HG03442 (cell line): Measurements from ENCODE around the gene TBXAS1.
A peak's percentile ranks its signal among the peaks of the same experiment; 100 is the strongest.
"Not testable (repeated sequence)": the region's sequence is repeated elsewhere in the genome, so short reads cannot be mapped to it uniquely, and the experiment has no call there.

Experiments
- ATAC-seq: cut with Tn5 transposase; IDR thresholded peaks from one replicate; pipeline ENCODE4 v1.9.1; 2021; ENCODE audit warnings: mild to moderate bottlenecking, moderate library complexity; ENCODE audit not compliant: unreplicated experiment

Gene TBXAS1

GRCh38 chr7:139886206-139886605, 57.1 kb downstream of the TBXAS1 start:
- ATAC-seq, result no peak

DNA sequence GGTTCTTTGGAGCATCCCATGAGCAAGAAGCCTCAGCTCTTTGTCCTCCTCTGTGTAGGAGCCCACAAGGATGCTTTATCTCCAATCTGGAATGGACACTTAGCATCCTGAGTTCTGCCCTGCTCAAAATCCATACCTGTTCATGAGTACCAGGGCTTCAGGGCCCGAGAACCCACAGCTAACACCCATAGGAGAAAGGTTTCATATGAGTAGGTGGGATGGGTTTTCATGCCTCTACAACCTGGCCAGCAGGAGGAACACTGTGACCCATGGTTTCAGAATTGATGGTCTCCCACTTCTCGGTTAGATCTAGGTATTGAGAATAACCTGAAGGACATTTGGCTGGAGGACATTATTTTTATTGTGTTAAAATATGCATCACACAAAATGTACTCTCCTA, 57.8 kb downstream of the TBXAS1 start:
- ATAC-seq, result peak; percentile 54

DNA sequence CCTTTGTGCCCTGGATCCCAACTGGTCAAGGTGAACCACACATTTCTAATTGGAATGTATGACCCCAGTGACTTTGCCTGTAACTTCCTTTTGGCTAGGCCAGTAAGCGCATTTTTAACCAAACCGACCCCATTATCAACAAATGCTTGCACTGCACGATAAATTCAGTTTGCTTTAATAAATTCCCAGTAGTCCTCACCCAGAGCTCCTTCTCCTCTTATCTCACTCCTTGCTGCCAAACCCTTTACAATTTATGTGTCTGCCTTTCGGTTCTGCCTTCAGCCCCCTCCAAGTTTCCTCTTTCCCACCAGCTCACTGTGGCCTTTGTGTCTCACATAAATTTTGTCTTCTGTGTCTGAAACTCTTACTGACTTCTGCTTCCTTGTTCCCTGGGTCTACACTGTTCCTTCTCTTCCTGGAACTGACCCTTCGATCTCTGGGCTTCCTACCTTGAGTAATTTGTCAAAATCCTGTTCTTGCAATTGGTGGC, 59.0 kb downstream of the TBXAS1 start:
- no peak for ATAC-seq

- ATAC-seq, result no peak
Observed at GRCh38 chr7:139889186-139889871, 60.3 kb downstream of the TBXAS1 start.

GRCh38 chr7:139893461-139893860, 64.4 kb downstream of the TBXAS1 start:
- ATAC-seq, result no peak

GRCh38 chr7:139893999-139894398, 64.9 kb downstream of the TBXAS1 start:
- ATAC-seq, result peak; percentile 85

DNA sequence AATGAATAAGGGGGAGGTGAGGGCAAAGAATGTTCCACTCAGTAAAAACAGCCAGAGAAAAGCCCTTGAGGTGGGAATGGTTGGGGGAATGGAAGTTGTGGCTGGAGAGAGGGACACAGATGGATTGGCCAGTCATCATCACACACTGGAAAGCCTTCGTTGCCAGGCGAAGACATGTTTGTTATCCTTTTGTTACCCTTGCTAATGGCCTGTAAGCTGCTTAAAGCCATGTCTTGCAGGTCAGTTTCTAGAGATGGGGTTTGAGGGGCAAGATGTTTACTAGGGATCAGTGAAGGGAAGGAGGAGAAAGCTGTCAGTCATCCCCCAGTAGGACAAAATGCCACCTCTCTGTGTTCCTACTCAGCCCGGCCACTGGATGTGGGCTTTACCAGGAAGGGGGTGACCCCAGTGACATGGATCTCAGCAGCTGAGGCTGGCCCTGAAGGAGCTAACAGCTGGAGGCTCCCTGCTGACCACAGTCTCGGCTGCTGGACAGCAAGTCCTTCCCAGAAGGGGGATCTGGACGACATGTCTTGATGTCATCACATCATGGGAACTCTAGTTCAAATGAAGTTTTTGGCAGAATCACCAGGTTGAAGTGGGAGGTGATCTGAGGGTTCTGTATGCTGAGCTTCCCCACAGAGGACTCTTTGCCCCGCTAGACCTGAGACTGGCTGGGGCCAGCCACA, 66.2 kb downstream of the TBXAS1 start:
- no peak for ATAC-seq

DNA sequence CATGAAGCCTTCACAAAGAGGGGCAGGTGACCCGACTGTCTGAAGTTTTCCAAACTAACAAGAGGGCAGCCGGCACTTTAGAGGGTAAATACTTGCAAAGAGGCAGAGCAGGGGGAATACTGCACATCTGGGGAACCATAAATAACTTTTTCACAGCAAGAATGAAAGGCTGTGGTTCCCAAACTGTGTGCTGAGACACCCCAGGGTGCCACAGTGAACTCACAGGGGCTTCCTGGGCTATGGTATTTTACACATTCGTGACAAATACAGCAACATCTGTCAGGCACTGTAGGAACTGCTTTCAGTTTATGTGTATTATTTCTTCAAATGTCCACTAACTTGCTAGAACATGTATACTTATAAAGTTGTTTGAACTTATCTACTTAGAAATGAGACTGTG, 67.2 kb downstream of the TBXAS1 start:
- ATAC-seq, result no peak

DNA sequence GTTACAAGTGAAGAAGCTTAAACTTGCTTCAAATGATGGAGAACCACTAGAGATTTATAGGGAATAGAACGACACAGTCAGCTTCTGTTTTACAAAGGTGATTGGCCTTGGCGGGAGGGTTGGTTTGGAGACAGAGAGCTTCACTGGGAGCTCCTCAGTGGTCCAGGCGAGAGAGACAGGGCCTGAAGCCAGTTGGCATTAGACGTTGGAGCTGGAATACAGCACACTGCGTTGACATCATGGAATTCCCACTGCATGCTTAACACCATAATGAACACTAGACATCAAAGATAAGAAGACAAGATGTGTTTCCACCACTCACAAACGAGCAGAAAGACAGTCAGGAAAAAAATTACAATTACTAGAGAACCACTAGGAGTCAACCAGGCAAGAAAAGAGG, 67.8 kb downstream of the TBXAS1 start:
- ATAC-seq, result no peak

GRCh38 chr7:139897422-139898090, 68.5 kb downstream of the TBXAS1 start:
- no peak for ATAC-seq

DNA sequence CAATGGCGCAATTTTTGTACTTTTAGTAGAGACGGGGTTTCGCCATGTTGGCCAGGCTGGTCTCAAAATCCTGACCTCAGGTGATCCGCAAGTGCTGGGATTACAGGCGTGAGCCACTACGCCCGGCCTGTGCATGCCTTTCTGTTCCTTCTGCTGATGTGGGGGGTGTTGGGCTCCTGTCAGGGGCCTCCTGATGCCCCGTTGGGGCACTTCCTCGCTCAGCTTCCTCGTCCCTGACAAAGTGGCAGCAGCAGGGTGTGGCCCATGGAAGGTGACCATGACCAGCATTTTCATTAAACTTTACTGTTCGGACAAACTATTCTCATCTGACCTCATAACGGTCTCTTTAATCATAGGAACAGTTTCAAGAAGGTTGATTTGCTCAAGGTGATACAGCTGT, 69.4 kb downstream of the TBXAS1 start:
- no peak for ATAC-seq

GRCh38 chr7:139899328-139899955, 70.4 kb downstream of the TBXAS1 start:
- ATAC-seq, result no peak

DNA sequence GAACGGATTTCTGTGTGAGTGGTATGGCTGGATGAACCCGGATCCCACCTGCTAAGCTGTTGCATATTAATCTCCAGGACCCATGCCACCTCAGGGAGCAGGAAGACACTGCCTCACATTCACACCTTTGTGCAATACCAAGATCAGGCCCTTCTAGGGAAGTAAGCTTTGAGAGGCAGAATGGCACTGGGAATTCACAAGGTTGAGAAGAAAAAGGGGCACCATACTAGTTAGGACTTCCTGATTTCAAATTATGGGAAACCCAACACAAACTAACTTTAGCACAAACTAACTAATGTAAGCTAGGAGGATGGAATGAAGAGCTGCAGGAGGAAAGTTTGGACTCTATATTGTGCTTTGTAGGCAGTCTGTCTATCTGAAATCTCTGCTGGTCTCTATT, 71.3 kb downstream of the TBXAS1 start:
- no peak for ATAC-seq

DNA sequence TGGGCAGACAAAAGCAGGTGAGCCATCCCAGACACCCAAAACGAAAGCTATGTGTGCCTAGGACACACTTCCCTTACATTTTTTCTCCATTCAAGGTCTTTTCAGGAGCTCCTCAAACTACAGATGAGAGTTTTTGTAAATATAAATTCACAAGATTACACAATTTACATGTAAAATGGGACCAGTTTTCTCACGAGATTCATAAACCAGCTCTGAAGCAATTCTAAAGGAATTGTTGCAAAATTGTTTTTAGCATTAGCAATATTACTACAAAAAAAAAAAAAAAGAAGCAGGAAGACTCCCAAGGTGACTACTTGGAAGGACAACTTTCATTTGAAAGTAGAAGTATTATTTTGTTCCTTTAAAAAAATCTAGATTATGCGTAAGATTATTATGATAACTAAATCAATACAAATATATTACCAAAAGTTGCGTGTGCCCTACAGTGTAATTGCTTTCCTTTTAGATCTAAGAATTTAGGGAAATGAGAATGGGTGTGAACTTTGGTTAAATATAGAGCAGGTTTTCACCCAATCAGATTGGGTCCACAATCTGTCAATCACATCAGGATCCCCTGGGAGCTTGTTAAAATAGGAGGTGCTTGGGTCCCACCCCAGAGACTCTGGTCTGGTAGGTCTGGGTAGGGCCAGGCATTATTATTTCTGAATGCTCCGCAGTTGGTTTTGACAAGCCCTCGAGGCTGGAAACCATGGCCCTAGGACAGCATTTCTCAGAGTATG, 72.2 kb downstream of the TBXAS1 start:
- ATAC-seq, result no peak

DNA sequence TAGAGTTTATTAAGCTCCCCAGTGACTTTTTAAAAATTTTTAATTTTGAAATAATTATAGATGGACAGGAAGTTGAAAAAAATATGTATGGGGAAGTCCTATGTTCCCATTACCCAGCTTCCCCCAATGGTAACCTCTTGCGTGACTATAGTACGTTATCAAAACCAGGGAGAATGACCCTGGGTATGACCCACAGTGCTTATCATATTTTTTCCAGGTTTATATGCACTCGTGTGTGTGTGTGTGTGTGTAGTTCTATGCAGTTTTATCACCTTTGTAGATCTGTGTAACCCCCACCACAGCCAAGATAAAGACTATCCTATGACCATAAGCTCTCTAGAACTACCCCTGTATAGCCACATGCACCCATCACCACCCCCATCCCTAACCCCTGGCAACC, 72.8 kb downstream of the TBXAS1 start:
- no peak for ATAC-seq

- no peak for ATAC-seq
Observed at GRCh38 chr7:139902436-139903102, 73.5 kb downstream of the TBXAS1 start.

DNA sequence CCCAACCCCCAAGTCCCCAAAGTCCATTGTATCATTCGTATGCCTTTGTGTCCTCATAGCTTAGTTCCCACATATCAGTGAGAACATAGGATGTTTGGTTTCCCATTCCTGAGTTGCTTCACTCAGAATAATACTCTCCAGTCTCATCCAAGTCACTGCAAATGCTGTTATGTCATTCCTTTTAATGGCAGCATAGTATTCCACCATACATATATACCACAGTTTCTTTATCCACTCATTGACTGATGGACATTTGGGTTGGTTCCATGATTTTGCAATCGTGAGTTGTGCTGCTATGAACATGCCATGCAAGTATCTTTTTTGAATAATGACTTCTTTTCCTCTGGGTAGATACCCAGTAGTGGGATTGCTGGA, 74.0 kb downstream of the TBXAS1 start:
- ATAC-seq, result not testable (repeated sequence)

- no peak for ATAC-seq
Observed at GRCh38 chr7:139906879-139907278, 77.8 kb downstream of the TBXAS1 start.

- ATAC-seq, result no peak
Observed at GRCh38 chr7:139908792-139909191, 79.7 kb downstream of the TBXAS1 start.

DNA sequence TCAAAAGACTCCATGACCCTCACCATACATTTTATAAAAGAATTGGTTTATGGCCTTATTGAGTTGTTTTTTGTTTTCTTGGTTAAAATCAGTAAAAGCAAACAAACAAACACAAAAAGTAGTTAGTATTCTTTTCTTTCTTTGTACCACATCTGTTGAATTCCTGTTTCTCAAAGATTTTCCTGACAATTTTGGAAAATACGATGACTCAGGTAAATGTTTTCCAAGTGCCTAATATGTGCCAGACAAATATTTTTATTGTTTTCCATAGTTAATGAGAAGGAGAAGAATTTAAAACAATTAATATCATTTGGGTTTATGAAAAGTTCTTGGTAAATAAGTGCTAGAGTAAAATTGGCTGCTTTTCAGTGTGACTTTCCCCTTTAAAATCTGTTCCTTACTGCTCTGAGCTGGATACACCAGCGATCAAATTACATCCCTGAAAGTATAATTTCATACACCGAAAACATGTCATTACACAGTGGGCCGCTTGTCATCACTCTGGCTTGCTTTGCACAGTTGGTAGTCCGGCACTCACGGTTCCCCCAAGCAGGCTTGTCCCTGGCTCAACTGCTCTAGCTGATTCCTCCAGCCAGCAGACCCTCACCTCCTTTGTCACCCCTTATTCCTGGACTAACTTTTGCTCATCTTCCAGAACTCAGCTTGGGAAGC, 80.5 kb downstream of the TBXAS1 start:
- ATAC-seq, result no peak
